ENCODE results near the gene VCP. TPM values are rescaled to one million over a fixed set of nuclear protein-coding genes. Genes with fewer than 3 reads are reported as not detected.

The VCP gene
- total RNA-seq, 1 donor from 2014 or later, result 390 TPM

DNA sequence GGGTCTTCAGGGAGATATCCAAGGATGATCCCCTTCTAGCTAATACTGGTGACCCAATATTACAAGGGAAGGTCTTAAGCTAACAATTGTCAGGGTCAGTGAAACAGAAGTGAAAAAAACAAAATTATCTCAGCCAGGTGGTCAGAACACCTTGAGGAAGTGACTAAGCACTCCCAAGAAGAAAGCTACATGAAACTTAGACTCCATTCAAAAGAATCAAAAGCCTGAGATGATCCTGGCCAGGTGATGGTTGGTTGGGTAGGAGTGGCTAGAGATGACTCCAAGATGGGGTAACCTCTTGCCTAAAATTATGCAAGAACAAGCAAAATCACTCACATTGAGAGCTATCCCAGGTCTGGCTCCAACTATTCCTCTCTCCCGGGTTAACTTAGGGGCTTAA is 5.4 kb downstream of the VCP start:
- DNase-seq (ENCODE audit: low read depth) (no peak), FAIRE-seq (no peak)
- no peak overlapping the region for H3K27ac Mint-ChIP-seq (ENCODE audit: unreplicated experiment)
- H3K27me3 Mint-ChIP-seq (ENCODE audit: low read depth, unreplicated experiment), result no peaks in the 10 kb centered on the region
- Histone ChIP-seq H3K27me3 (ENCODE audit: insufficient read depth, low read length) (no peaks in the 10 kb centered on the region), H4K20me1 (ENCODE audit: insufficient read depth, low read length) (peaks cover 100% of the 10 kb centered on the region), H3K4me1 (ENCODE audit: insufficient read depth, low read length) (peaks cover 22% of the 10 kb centered on the region), H3K79me2 (ENCODE audit: insufficient read depth, low read length) (peaks cover 98% of the 10 kb centered on the region), H3K4me2 (ENCODE audit: low read length) (no peak overlapping the region), H3K27ac (ENCODE audit: low read depth, low read length) (no peak overlapping the region), H3K4me3 (ENCODE audit: insufficient read depth, low read depth, low read length) (no peak overlapping the region), H3K9me3 (ENCODE audit: insufficient read depth, low read depth, low read length) (no peaks in the 10 kb centered on the region), H2AFZ (ENCODE audit: low read depth, low read length) (no peak overlapping the region), H3K9ac (ENCODE audit: low read length) (no peak overlapping the region), H3K36me3 (ENCODE audit: insufficient read depth, low read length) (peaks cover 62% of the 10 kb centered on the region)
- H3K9me3 Mint-ChIP-seq (ENCODE audit: unreplicated experiment), result no peaks in the 10 kb centered on the region
- H3K36me3 Mint-ChIP-seq (ENCODE audit: low read depth, unreplicated experiment), result peaks cover 36% of the 10 kb centered on the region
- TF ChIP-seq EZH2 (IDR thresholded peaks at IDR 0.05; ENCODE audit: insufficient read depth, low read length), result no peak
- TF ChIP-seq, protein P1, sequence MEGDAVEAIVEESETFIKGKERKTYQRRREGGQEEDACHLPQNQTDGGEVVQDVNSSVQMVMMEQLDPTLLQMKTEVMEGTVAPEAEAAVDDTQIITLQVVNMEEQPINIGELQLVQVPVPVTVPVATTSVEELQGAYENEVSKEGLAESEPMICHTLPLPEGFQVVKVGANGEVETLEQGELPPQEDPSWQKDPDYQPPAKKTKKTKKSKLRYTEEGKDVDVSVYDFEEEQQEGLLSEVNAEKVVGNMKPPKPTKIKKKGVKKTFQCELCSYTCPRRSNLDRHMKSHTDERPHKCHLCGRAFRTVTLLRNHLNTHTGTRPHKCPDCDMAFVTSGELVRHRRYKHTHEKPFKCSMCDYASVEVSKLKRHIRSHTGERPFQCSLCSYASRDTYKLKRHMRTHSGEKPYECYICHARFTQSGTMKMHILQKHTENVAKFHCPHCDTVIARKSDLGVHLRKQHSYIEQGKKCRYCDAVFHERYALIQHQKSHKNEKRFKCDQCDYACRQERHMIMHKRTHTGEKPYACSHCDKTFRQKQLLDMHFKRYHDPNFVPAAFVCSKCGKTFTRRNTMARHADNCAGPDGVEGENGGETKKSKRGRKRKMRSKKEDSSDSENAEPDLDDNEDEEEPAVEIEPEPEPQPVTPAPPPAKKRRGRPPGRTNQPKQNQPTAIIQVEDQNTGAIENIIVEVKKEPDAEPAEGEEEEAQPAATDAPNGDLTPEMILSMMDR (IDR thresholded peaks at IDR 0.05; ENCODE audit: insufficient read depth, low read depth, low read length), result no peak
- peaks cover 20% of the 10 kb centered on the region for H3K4me1 Mint-ChIP-seq (ENCODE audit: low read depth, unreplicated experiment)
- H3K4me3 Mint-ChIP-seq (ENCODE audit: unreplicated experiment), result no peak overlapping the region

DNA sequence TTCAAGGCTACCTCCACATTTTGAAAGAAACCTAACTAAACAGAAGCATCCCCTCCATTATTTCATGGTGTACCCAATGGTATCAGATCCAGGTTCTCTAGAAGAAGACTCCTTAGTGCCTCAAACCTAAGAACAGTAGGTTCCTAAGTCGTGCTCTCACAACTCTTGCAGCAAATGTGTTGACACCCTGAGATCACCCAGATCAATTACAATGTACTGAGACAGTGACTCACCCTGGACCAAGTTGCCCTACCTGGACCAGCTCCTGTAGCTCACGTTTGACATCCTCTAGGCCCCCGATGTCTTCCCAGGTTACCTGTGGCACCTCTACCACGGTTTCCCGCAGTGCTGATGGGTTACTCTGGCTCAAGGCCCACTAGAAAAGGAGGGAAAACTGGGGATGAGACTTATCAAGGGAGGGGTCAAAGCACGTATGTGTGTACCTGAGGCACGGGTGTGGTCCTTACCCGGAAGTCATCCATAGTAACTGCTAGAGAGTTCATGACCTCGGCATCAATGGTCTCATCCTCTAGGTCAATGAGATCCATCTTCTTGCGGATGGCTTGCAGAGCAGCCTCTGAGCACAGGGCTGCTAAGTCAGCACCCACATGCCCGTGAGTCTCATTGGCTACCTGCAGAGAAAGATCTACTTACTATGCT is 11.7 kb downstream of the VCP start:
- no peaks in the 10 kb centered on the region for H3K27me3 Mint-ChIP-seq (ENCODE audit: low read depth, unreplicated experiment)
- Histone ChIP-seq H3K4me2 (ENCODE audit: low read length) (no peak overlapping the region), H4K20me1 (ENCODE audit: insufficient read depth, low read length) (peaks cover 96% of the 10 kb centered on the region), H3K36me3 (ENCODE audit: insufficient read depth, low read length) (peaks cover 97% of the 10 kb centered on the region), H3K27ac (ENCODE audit: low read depth, low read length) (no peak overlapping the region), H3K4me1 (ENCODE audit: insufficient read depth, low read length) (no peaks in the 10 kb centered on the region), H3K27me3 (ENCODE audit: insufficient read depth, low read length) (no peaks in the 10 kb centered on the region), H3K9me3 (ENCODE audit: insufficient read depth, low read depth, low read length) (no peaks in the 10 kb centered on the region), H2AFZ (ENCODE audit: low read depth, low read length) (no peak overlapping the region), H3K79me2 (ENCODE audit: insufficient read depth, low read length) (peaks cover 79% of the 10 kb centered on the region), H3K4me3 (ENCODE audit: insufficient read depth, low read depth, low read length) (no peak overlapping the region), H3K9ac (ENCODE audit: low read length) (no peak overlapping the region)
- H3K9me3 Mint-ChIP-seq (ENCODE audit: unreplicated experiment), result no peaks in the 10 kb centered on the region
- H3K36me3 Mint-ChIP-seq (ENCODE audit: low read depth, unreplicated experiment), result peaks cover 52% of the 10 kb centered on the region
- peak overlapping the region; percentile 41 for H3K27ac Mint-ChIP-seq (ENCODE audit: unreplicated experiment)
- no peak for FAIRE-seq
- H3K4me3 Mint-ChIP-seq (ENCODE audit: unreplicated experiment), result no peak overlapping the region
- TF ChIP-seq, protein P1 (IDR thresholded peaks at IDR 0.05; ENCODE audit: insufficient read depth, low read depth, low read length), result no peak
- TF ChIP-seq EZH2 (IDR thresholded peaks at IDR 0.05; ENCODE audit: insufficient read depth, low read length), result no peak
- DNase-seq (ENCODE audit: low read depth), result no peak
- H3K4me1 Mint-ChIP-seq (ENCODE audit: low read depth, unreplicated experiment), result no peaks in the 10 kb centered on the region

GRCh38 chr9:35059438-35059837 is 13.0 kb downstream of the VCP start:
- Mint-ChIP-seq H3K4me3 (ENCODE audit: unreplicated experiment) (no peak overlapping the region), H3K27ac (ENCODE audit: unreplicated experiment) (peak overlapping the region; percentile 60), H3K36me3 (ENCODE audit: low read depth, unreplicated experiment) (peaks cover 47% of the 10 kb centered on the region), H3K9me3 (ENCODE audit: unreplicated experiment) (no peaks in the 10 kb centered on the region), H3K27me3 (ENCODE audit: low read depth, unreplicated experiment) (no peaks in the 10 kb centered on the region), H3K4me1 (ENCODE audit: low read depth, unreplicated experiment) (no peaks in the 10 kb centered on the region)
- no peak overlapping the region for H3K9ac ChIP-seq (ENCODE audit: low read length)
- no peaks in the 10 kb centered on the region for H3K4me1 ChIP-seq (ENCODE audit: insufficient read depth, low read length)
- H4K20me1 ChIP-seq (ENCODE audit: insufficient read depth, low read length), result peaks cover 95% of the 10 kb centered on the region
- peaks cover 68% of the 10 kb centered on the region for H3K79me2 ChIP-seq (ENCODE audit: insufficient read depth, low read length)
- no peak overlapping the region for H3K4me3 ChIP-seq (ENCODE audit: insufficient read depth, low read depth, low read length)
- H3K27ac ChIP-seq (ENCODE audit: low read depth, low read length), result no peak overlapping the region
- no peaks in the 10 kb centered on the region for H3K9me3 ChIP-seq (ENCODE audit: insufficient read depth, low read depth, low read length)
- H3K36me3 ChIP-seq (ENCODE audit: insufficient read depth, low read length), result peaks cover 99% of the 10 kb centered on the region
- H2AFZ ChIP-seq (ENCODE audit: low read depth, low read length), result no peak overlapping the region
- H3K27me3 ChIP-seq (ENCODE audit: insufficient read depth, low read length), result no peaks in the 10 kb centered on the region
- H3K4me2 ChIP-seq (ENCODE audit: low read length), result no peak overlapping the region
- no peak for TF ChIP-seq EZH2 (IDR thresholded peaks at IDR 0.05; ENCODE audit: insufficient read depth, low read length)
- TF ChIP-seq, protein P1 (IDR thresholded peaks at IDR 0.05; ENCODE audit: insufficient read depth, low read depth, low read length), result no peak
- FAIRE-seq (no peak), DNase-seq (ENCODE audit: low read depth) (no peak)
